Neutrophil (primary cell): Measurements from ENCODE around the gene MIEF2.
"Not testable (repeated sequence)": the region's sequence is repeated elsewhere in the genome, so short reads cannot be mapped to it uniquely, and the experiment has no call there.

Experiments
- H3K27ac ChIP-seq: fragments of 200-600 bp; sonication (generic); 2 replicates; pipeline ENCODE4 v1.5.1; 2016; ENCODE audit warnings: mild to moderate bottlenecking, moderate library complexity
- H3K27me3 ChIP-seq: fragments of 200-600 bp; sonication (generic); 2 replicates; pipeline ENCODE4 v1.6.0; 2016; ENCODE audit warnings: mild to moderate bottlenecking
- H3K36me3 ChIP-seq: fragments of 200-600 bp; sonication (generic); 2 replicates; pipeline ENCODE4 v1.5.1; 2017
- H3K4me1 ChIP-seq, 2 experiments: fragments of 200-600 bp in 1 of 2; sonication (generic) in 1 of 2; 1 replicate in 1 of 2; 2 replicates in 1 of 2; pipeline versions ENCODE4 v1.5.1 to v1.6.1; 2013 to 2016; ENCODE audit warnings: low read depth in 1 of 2, low read length in 1 of 2, mild to moderate bottlenecking in 1 of 2, moderate library complexity in 1 of 2; ENCODE audit not compliant: control insufficient read depth in 1 of 2, insufficient read depth in 1 of 2
- H3K4me3 ChIP-seq, 2 experiments: fragments of 200-600 bp in 1 of 2; sonication (generic) in 1 of 2; 1 replicate in 1 of 2; 2 replicates in 1 of 2; pipeline ENCODE4 v1.5.1; 2013 to 2016; ENCODE audit warnings: low read depth in 1 of 2, low read length in 1 of 2, mild to moderate bottlenecking in 1 of 2, moderate library complexity in 1 of 2
- H3K9me3 ChIP-seq: fragments of 200-600 bp; sonication (generic); 2 replicates; pipeline ENCODE4 v1.5.1; 2016
- TF ChIP-seq, protein P1 (sequence below): fragments of 200-600 bp; sonication (generic); IDR thresholded peaks from 2 replicates; pipeline ENCODE4 v1.5.1; 2016; ENCODE audit warnings: antibody characterized with exemption

Gene MIEF2

GRCh38 chr17:18281788-18282187 is 21.3 kb downstream of the MIEF2 start:
- no peaks in the 10 kb centered on the region for H3K9me3 ChIP-seq
- H3K4me1 ChIP-seq = no peaks in the 10 kb centered on the region
- peaks cover 98% of the 10 kb centered on the region for H3K36me3 ChIP-seq
- no peaks in the 10 kb centered on the region for H3K27me3 ChIP-seq
- TF ChIP-seq, protein P1, sequence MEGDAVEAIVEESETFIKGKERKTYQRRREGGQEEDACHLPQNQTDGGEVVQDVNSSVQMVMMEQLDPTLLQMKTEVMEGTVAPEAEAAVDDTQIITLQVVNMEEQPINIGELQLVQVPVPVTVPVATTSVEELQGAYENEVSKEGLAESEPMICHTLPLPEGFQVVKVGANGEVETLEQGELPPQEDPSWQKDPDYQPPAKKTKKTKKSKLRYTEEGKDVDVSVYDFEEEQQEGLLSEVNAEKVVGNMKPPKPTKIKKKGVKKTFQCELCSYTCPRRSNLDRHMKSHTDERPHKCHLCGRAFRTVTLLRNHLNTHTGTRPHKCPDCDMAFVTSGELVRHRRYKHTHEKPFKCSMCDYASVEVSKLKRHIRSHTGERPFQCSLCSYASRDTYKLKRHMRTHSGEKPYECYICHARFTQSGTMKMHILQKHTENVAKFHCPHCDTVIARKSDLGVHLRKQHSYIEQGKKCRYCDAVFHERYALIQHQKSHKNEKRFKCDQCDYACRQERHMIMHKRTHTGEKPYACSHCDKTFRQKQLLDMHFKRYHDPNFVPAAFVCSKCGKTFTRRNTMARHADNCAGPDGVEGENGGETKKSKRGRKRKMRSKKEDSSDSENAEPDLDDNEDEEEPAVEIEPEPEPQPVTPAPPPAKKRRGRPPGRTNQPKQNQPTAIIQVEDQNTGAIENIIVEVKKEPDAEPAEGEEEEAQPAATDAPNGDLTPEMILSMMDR = no peak
- H3K27ac ChIP-seq = no peak overlapping the region
- H3K4me3 ChIP-seq = no peak overlapping the region

- Histone ChIP-seq H3K27ac (no peak overlapping the region), H3K9me3 (no peaks in the 10 kb centered on the region), H3K4me1 (no peaks in the 10 kb centered on the region), H3K36me3 (peaks cover 96% of the 10 kb centered on the region), H3K27me3 (no peaks in the 10 kb centered on the region), H3K4me3 (no peak overlapping the region)
- TF ChIP-seq, protein P1 = no peak
These were observed 24.8 kb downstream of the MIEF2 start for GRCh38 chr17:18285296-18285695.

DNA sequence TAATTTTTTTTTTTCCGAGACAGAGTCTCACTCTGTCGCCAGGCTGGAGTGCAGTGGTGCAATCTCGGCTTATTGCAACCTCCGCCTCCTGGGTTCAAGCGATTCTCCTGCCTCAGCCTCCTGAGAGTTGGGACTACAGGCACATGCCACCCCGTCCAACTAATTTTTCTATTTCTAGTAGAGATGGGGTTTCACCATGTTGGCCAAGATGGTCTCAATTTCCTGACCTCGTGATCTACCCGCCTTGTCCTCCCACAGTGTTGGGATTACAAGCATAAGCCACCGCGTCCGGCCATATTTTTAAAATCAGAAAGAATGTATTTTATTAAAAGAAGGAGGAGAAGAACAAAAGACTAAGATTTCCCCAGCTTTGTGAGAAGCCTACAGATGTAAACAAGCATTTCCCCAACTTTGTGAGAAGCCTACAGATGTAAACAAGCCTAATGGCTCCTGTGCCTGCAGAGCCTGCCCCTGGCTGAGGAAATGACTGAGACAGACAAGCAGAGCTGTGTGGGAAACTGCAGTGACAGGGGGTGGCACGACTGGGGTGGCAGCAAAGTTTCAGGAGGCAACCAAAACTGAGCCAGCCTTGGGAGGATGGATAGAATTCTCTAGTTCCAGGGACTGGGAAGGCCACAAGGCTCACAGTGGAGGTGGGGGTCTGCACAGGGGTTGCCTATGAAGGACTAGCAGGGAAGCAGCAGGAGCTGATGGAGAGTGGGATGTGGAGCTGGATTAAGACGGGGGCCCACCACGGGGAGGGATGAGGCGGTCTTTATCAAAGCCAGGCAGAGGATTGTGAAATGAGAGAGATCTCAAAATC is 31.5 kb downstream of the MIEF2 start:
- H3K27me3 ChIP-seq = no peaks in the 10 kb centered on the region
- peak overlapping the region; percentile 21 for H3K27ac ChIP-seq
- TF ChIP-seq, protein P1 = no peak
- no peak overlapping the region for H3K4me3 ChIP-seq
- peaks cover 72% of the 10 kb centered on the region for H3K36me3 ChIP-seq
- peaks cover 11 to 12% of the 10 kb centered on the region in 2 experiments for H3K4me1 ChIP-seq
- no peaks in the 10 kb centered on the region for H3K9me3 ChIP-seq

DNA sequence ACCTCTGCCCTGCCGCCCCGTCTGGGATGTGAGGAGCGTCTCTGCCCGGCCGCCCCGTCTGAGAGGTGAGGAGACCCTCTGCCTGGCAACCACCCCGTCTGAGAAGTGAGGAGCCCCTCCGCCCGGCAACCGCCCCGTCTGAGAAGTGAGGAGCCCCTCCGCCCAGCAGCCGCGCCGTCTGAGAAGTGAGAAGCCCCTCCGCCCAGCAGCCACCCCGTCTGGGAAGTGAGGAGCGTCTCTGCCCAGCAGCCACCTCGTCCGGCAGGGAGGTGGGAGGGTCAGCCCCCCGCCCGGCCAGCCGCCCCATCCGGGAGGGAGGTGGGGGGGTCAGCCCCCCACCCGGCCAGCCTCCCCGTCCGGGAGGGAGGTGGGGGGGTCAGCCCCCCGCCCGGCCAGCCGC is 37.6 kb downstream of the MIEF2 start:
- peak overlapping the region; percentile 99 for H3K27ac ChIP-seq
- H3K9me3 ChIP-seq, H3K27me3 ChIP-seq: not testable (repeated sequence)
- H3K4me1 ChIP-seq = peaks cover 51 to 64% of the 10 kb centered on the region in 2 experiments
- peak overlapping the region in 1 of 2 experiments; percentile 54 for H3K4me3 ChIP-seq
- H3K36me3 ChIP-seq = peaks cover 42% of the 10 kb centered on the region

DNA sequence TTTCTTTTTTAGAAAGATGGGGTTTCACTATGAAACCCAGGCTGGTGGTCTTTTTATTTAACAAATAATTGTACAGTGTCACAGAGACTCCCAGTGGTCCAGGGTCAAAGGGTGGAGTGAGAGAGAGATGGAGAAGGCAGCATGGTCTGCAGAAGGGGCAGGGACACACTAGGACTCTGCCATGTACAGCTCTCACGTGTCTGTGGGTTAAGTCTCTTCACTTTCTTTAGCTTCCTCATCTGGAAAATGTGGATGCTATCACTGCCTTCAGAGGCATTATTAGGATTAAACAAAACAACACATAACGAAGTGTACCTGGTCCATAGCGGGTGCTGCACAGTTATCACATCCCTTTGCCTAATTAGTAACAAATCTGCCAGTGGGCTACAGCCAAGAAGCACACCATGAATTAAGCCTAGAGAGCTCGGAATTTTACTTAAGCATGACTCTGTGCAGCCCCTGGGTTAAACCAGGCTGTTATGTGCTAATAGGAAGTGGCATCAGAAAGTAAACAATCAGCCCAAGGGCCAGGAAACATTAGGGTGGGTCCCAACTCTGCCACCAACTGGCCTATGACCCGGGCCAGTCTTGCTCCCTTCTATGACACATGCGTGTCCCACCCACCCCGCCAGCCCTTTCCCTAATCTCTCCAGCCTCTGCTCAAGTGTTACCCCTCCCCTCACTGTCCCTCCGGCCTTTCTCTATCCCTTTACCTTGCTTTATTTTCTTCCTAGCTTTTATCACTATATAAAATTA is 40.4 kb downstream of the MIEF2 start:
- Histone ChIP-seq H3K27me3 (no peaks in the 10 kb centered on the region), H3K4me1 (peaks cover 50 to 62% of the 10 kb centered on the region in 2 experiments), H3K36me3 (peaks cover 57% of the 10 kb centered on the region), H3K9me3 (no peaks in the 10 kb centered on the region), H3K4me3 (peak overlapping the region; percentile 37 to 38), H3K27ac (peak overlapping the region; percentile 99)
- TF ChIP-seq, protein P1 = no peak

DNA sequence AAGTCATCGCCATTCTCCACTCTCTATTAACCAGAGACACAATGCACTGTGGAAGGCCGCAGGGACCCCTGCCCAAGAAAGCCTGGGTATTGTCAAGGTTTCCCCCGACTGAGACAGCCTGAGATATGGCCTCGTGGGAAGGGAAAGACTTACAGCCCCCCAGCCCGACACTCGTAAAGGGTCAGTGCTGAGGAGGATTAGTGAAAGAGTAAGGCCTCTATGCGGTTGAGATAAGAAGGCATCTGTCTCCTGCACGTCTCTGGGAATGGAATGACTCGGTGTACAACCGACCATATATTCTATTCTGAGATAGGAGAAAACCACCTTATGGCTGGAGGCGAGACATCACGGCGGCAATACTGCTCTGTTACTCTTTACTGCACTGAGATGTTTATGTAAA is 42.7 kb downstream of the MIEF2 start:
- H3K27ac ChIP-seq = peak overlapping the region; percentile 99
- H3K9me3 ChIP-seq = not testable (repeated sequence)
- H3K36me3 ChIP-seq = peaks cover 80% of the 10 kb centered on the region

More for the DNA sequence above, 42.7 kb downstream of the MIEF2 start:
- H3K4me1 ChIP-seq = peaks cover 34 to 41% of the 10 kb centered on the region in 2 experiments
- not testable (repeated sequence) for H3K4me3 ChIP-seq, H3K27me3 ChIP-seq
